ENCODE data around the gene WNT11. TPM values are rescaled to one million over a fixed set of nuclear protein-coding genes. Genes with fewer than 3 reads are reported as not detected.

Gene WNT11
- total RNA-seq, 3 donors from 2014 or later (not counting 1 experiment from before 2014, with no cell fraction given) = 0.47 to 1.3 (median 0.80) TPM

GRCh38 chr11:76147106-76147740 is 59.1 kb downstream of the WNT11 start:
- peaks cover 10 to 12% of the 10 kb centered on the region in 2 donors for H3K4me1 Mint-ChIP-seq

GRCh38 chr11:76143274-76143673 is 63.0 kb downstream of the WNT11 start:
- intact Hi-C loops (cut with micrococcal nuclease) = no loop called here
- no peaks in the 10 kb centered on the region for H3K27me3 ChIP-seq (ENCODE audit: control insufficient read depth, insufficient read depth, low read length)
- peaks cover 4% of the 10 kb centered on the region for H3K4me1 ChIP-seq (ENCODE audit: control insufficient read depth, insufficient read depth, low read length)
- Mint-ChIP-seq H3K4me1 (peaks cover 0 to 10% of the 10 kb centered on the region in 2 donors), H3K27me3 (ENCODE audit: low read depth in 2 of 2) (no peaks in the 10 kb centered on the region), H3K9me3 (no peaks in the 10 kb centered on the region), H3K36me3 (no peaks in the 10 kb centered on the region), H3K27ac (no peak overlapping the region), H3K4me3 (no peak overlapping the region)
- no peak overlapping the region for H3K4me3 ChIP-seq (ENCODE audit: low read length)
- H3K27ac ChIP-seq (ENCODE audit: low read length) = no peak overlapping the region
- H3K9me3 ChIP-seq (ENCODE audit: control insufficient read depth, insufficient read depth, low read length) = no peaks in the 10 kb centered on the region
- no peak for TF ChIP-seq CTCF (IDR thresholded peaks at IDR 0.05)
- no peak for DNase-seq
- ATAC-seq = no peak
- WGBS (ENCODE audit: insufficient coverage) = 94% methylated on average over 11 of the region's 11 CpGs
- peaks cover 20% of the 10 kb centered on the region for H3K36me3 ChIP-seq (ENCODE audit: control insufficient read depth, insufficient read depth, low read length)

More at GRCh38 chr11:76147106-76147740, 59.1 kb downstream of the WNT11 start:
- no peaks in the 10 kb centered on the region for H3K36me3 Mint-ChIP-seq
- no peak overlapping the region for H3K27ac Mint-ChIP-seq
- no peaks in the 10 kb centered on the region for H3K27me3 ChIP-seq (ENCODE audit: control insufficient read depth, insufficient read depth, low read length)
- H3K36me3 ChIP-seq (ENCODE audit: control insufficient read depth, insufficient read depth, low read length) = peaks cover 5% of the 10 kb centered on the region
- no peak overlapping the region for H3K27ac ChIP-seq (ENCODE audit: low read length)
- H3K4me1 ChIP-seq (ENCODE audit: control insufficient read depth, insufficient read depth, low read length) = peaks cover 5% of the 10 kb centered on the region
- H3K27me3 Mint-ChIP-seq (ENCODE audit: low read depth in 2 of 2) = no peaks in the 10 kb centered on the region
- H3K4me3 Mint-ChIP-seq = no peak overlapping the region
- ATAC-seq (no peak), DNase-seq (no peak)
- H3K9me3 Mint-ChIP-seq = no peaks in the 10 kb centered on the region
- no peak for TF ChIP-seq CTCF (IDR thresholded peaks at IDR 0.05)
- intact Hi-C loops (cut with micrococcal nuclease) = no loop called here
- no peak overlapping the region for H3K4me3 ChIP-seq (ENCODE audit: low read length)
- WGBS (ENCODE audit: insufficient coverage) = 96% methylated on average over 14 of the region's 14 CpGs
- H3K9me3 ChIP-seq (ENCODE audit: control insufficient read depth, insufficient read depth, low read length) = no peaks in the 10 kb centered on the region

- H3K4me3 Mint-ChIP-seq = no peak overlapping the region
- Histone ChIP-seq H3K4me3 (ENCODE audit: low read length) (no peak overlapping the region), H3K27ac (ENCODE audit: low read length) (no peak overlapping the region), H3K9me3 (ENCODE audit: control insufficient read depth, insufficient read depth, low read length) (no peaks in the 10 kb centered on the region), H3K27me3 (ENCODE audit: control insufficient read depth, insufficient read depth, low read length) (no peaks in the 10 kb centered on the region), H3K4me1 (ENCODE audit: control insufficient read depth, insufficient read depth, low read length) (peaks cover 4% of the 10 kb centered on the region), H3K36me3 (ENCODE audit: control insufficient read depth, insufficient read depth, low read length) (peaks cover 20% of the 10 kb centered on the region)
- no peaks in the 10 kb centered on the region for H3K27me3 Mint-ChIP-seq (ENCODE audit: low read depth in 2 of 2)
- DNase-seq = no peak
- H3K9me3 Mint-ChIP-seq = no peaks in the 10 kb centered on the region
- H3K36me3 Mint-ChIP-seq = no peaks in the 10 kb centered on the region
- WGBS (ENCODE audit: insufficient coverage) = 87% methylated on average over 10 of the region's 12 CpGs
- intact Hi-C loops (cut with micrococcal nuclease) = no loop called here
- ATAC-seq = no peak
- TF ChIP-seq CTCF (IDR thresholded peaks at IDR 0.05) = no peak
- peaks cover 0 to 10% of the 10 kb centered on the region in 2 donors for H3K4me1 Mint-ChIP-seq
- H3K27ac Mint-ChIP-seq = no peak overlapping the region
These were observed 64.3 kb downstream of the WNT11 start for GRCh38 chr11:76141901-76142588.

Measured in natural killer cell (primary cell).